Measurements from ENCODE around the gene S100P.
A peak's percentile ranks its signal among the peaks of the same experiment; 100 is the strongest.
"Not testable (repeated sequence)": the region's sequence is repeated elsewhere in the genome, so short reads cannot be mapped to it uniquely, and the experiment has no call there.

S100P gene

GRCh38 chr4:6719611-6720179 lies 26.0 kb downstream of the S100P start:
- DNase-seq (ENCODE audit: insufficient read length, low spot score) = no peak
- no peak for FAIRE-seq
- TF ChIP-seq, protein P1, sequence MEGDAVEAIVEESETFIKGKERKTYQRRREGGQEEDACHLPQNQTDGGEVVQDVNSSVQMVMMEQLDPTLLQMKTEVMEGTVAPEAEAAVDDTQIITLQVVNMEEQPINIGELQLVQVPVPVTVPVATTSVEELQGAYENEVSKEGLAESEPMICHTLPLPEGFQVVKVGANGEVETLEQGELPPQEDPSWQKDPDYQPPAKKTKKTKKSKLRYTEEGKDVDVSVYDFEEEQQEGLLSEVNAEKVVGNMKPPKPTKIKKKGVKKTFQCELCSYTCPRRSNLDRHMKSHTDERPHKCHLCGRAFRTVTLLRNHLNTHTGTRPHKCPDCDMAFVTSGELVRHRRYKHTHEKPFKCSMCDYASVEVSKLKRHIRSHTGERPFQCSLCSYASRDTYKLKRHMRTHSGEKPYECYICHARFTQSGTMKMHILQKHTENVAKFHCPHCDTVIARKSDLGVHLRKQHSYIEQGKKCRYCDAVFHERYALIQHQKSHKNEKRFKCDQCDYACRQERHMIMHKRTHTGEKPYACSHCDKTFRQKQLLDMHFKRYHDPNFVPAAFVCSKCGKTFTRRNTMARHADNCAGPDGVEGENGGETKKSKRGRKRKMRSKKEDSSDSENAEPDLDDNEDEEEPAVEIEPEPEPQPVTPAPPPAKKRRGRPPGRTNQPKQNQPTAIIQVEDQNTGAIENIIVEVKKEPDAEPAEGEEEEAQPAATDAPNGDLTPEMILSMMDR (IDR thresholded peaks at IDR 0.05; ENCODE audit: insufficient read depth, missing control alignments) = no peak

DNA sequence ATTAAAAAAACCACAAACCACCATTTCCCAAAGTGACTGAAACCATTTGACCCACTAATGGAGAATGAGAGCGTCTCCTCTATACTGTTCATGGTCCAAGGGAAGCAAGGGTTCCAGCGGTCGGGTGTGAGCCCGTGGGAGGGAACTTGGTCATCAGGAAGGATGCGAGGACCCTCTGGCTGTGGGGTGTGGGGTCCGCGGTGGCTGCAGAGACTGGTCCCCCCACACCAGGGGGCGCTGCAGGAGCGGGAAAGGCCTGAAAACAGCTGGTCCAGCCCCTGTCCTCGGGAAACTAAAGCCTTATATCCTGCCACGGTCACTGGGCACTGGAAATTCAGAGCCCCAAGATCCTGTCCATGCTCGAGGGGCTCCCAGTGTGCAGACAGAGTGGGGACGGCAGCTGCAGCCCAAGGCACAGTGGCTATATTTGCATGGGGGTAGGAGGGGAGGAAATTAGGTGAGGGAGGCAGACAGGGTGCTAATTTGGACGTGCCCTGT lies 26.6 kb downstream of the S100P start:
- TF ChIP-seq, protein P1 (IDR thresholded peaks at IDR 0.05; ENCODE audit: insufficient read depth, missing control alignments) = peak; percentile 82
- DNase-seq (ENCODE audit: insufficient read length, low spot score) (peak; percentile 98), FAIRE-seq (no peak)

DNA sequence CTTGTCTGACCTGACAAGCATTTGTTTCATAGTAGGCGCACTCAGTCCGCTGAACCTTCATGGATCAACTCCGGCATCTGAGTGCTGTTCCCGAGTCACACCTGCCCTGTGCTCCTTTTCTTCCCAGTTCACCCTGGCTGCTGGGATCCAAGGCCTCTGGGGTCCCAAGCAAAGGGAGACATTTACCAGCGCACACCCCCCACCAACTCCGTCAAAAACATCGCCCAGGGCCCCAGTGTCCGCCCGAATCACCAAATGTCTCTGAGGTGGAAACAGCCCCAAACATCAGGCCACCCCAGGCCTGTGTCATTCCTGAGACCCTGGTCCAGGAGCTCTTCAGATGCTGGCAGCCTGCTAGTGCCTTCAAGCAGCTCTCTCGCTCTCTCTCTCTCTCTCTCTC lies 27.4 kb downstream of the S100P start:
- no peak for DNase-seq (ENCODE audit: insufficient read length, low spot score)
- TF ChIP-seq, protein P1 (IDR thresholded peaks at IDR 0.05; ENCODE audit: insufficient read depth, missing control alignments) = no peak
- FAIRE-seq = no peak

DNA sequence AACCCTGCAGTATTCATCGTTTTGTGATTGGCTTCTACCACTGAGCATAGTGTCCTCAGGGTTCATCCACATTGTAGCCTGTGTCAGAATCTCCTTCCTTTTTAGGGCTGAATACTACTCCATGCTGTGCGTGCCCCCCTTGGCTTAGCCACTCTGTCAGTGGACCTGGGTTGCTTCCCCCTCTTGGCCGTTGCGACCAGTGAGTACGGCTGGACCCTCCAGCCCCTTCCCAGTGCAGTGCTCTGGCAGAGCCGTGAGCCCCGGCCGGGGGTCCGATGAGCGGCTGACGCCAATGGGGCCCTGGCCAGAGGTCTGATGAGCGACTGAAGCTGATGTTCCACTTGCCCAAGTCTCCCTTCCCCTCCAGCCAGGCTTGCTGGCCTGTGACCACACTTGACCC lies 29.2 kb downstream of the S100P start:
- TF ChIP-seq, protein P1 (IDR thresholded peaks at IDR 0.05; ENCODE audit: insufficient read depth, missing control alignments) = no peak
- DNase-seq (ENCODE audit: insufficient read length, low spot score) (no peak), FAIRE-seq (no peak)

DNA sequence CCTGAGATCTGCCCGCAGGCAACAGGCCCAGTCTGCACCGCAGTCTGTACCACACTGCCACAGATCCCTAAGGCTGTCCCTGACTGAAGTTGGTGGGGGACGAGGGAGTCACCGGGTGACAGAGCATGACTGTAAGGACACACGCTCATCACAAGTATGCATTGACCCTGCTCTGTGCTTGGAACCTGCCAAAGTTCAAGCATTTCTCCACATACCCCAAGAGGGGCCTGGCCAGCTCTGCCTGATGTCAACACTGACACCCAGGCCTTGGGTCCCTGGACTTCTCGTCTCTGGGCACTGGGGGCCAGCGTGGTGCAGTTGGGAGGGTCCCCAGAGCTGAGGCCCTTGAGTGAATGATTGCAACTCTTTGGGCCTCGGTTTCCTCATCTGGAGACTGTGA lies 30.2 kb downstream of the S100P start:
- TF ChIP-seq, protein P1 (IDR thresholded peaks at IDR 0.05; ENCODE audit: insufficient read depth, missing control alignments) = no peak
- FAIRE-seq (no peak), DNase-seq (ENCODE audit: insufficient read length, low spot score) (no peak)

- no peak for DNase-seq (ENCODE audit: insufficient read length, low spot score)
- FAIRE-seq = no peak
- TF ChIP-seq, protein P1 (IDR thresholded peaks at IDR 0.05; ENCODE audit: insufficient read depth, missing control alignments) = no peak
These were observed 30.9 kb downstream of the S100P start for GRCh38 chr4:6724421-6725111.

- DNase-seq (ENCODE audit: insufficient read length, low spot score); FAIRE-seq: not testable (repeated sequence)
These were observed 31.8 kb downstream of the S100P start for GRCh38 chr4:6725427-6725961.

All from D721Med (cell line).